ENCODE results near the gene VTI1A. TPM values are rescaled to one million over a fixed set of nuclear protein-coding genes. Genes with fewer than 3 reads are reported as not detected.
A peak's percentile ranks its signal among the peaks of the same experiment; 100 is the strongest.
"Not testable (repeated sequence)": the region's sequence is repeated elsewhere in the genome, so short reads cannot be mapped to it uniquely, and the experiment has no call there.

VTI1A gene
- total RNA-seq, 2 donors from 2014 or later = 20.6 to 22.0 TPM

GRCh38 chr10:112531421-112531820, 84.4 kb downstream of the VTI1A start:
- DNase-seq (no peak), ATAC-seq (no peak)
- intact Hi-C loops (cut with DNase I) = no loop called here

GRCh38 chr10:112532189-112532588, 85.2 kb downstream of the VTI1A start:
- intact Hi-C loops (cut with DNase I) = no loop called here
- ATAC-seq = no peak
- no peak for DNase-seq

- intact Hi-C loops (cut with DNase I) = no loop called here
- no peak for ATAC-seq
- no peak for DNase-seq
Measured at GRCh38 chr10:112532956-112533355, 85.9 kb downstream of the VTI1A start.

GRCh38 chr10:112533916-112534315, 86.9 kb downstream of the VTI1A start:
- intact Hi-C loops (cut with DNase I) = no loop called here
- ATAC-seq = no peak
- no peak for DNase-seq

GRCh38 chr10:112535531-112535951, 88.5 kb downstream of the VTI1A start:
- ATAC-seq (no peak), DNase-seq (no peak)
- intact Hi-C loops (cut with DNase I) = no loop called here

GRCh38 chr10:112536663-112537062, 89.6 kb downstream of the VTI1A start:
- no peak for DNase-seq
- intact Hi-C loops (cut with DNase I) = no loop called here
- no peak for ATAC-seq

- intact Hi-C loops (cut with DNase I) = no loop called here
- no peak for ATAC-seq
- DNase-seq = no peak
Measured at GRCh38 chr10:112538168-112538567, 91.2 kb downstream of the VTI1A start.

GRCh38 chr10:112539340-112539739, 92.3 kb downstream of the VTI1A start:
- ATAC-seq (no peak), DNase-seq (no peak)
- intact Hi-C loops (cut with DNase I) = no loop called here

- intact Hi-C loops (cut with DNase I); DNase-seq; ATAC-seq: not testable (repeated sequence)
Measured at GRCh38 chr10:112542823-112543222, 95.8 kb downstream of the VTI1A start.

- no peak for ATAC-seq
- intact Hi-C loops (cut with DNase I) = no loop called here
- DNase-seq = no peak
Measured at GRCh38 chr10:112546474-112546873, 99.5 kb downstream of the VTI1A start.

GRCh38 chr10:112548535-112549276, 101.7 kb downstream of the VTI1A start:
- DNase-seq (no peak), ATAC-seq (peak in 1 of 2 donors; percentile 29)
- intact Hi-C loops (cut with DNase I) = no loop called here

- DNase-seq = no peak
- no peak for ATAC-seq
- intact Hi-C loops (cut with DNase I) = no loop called here
Measured at GRCh38 chr10:112552593-112553110, 105.6 kb downstream of the VTI1A start.

GRCh38 chr10:112553315-112553714, 106.3 kb downstream of the VTI1A start:
- no peak for ATAC-seq
- no peak for DNase-seq
- intact Hi-C loops (cut with DNase I) = no loop called here

- intact Hi-C loops (cut with DNase I) = no loop called here
- ATAC-seq (no peak), DNase-seq (no peak)
Measured at GRCh38 chr10:112554263-112554662, 107.2 kb downstream of the VTI1A start.

- intact Hi-C loops (cut with DNase I) = no loop called here
- no peak for DNase-seq
Measured at GRCh38 chr10:112557197-112557596, 110.2 kb downstream of the VTI1A start.

GRCh38 chr10:112558476-112559142, 111.6 kb downstream of the VTI1A start:
- intact Hi-C loops (cut with DNase I) = no loop called here
- DNase-seq = no peak

More at GRCh38 chr10:112557197-112557596, 110.2 kb downstream of the VTI1A start:
- ATAC-seq = no peak

GRCh38 chr10:112559349-112559748, 112.3 kb downstream of the VTI1A start:
- ATAC-seq (no peak), DNase-seq (no peak)
- intact Hi-C loops (cut with DNase I) = no loop called here

More at GRCh38 chr10:112558476-112559142, 111.6 kb downstream of the VTI1A start:
- no peak for ATAC-seq

- intact Hi-C loops (cut with DNase I) = loop anchor here in 1 of 2 donors (10.0 kb wide), 1 partner anchor 823 kb away; no protein-coding TSS in a partner anchor
- no peak for ATAC-seq
- no peak for DNase-seq
Measured at GRCh38 chr10:112562122-112562521, 115.1 kb downstream of the VTI1A start.

GRCh38 chr10:112562809-112563663, 116.0 kb downstream of the VTI1A start:
- intact Hi-C loops (cut with DNase I) = loop anchor here in 1 of 2 donors (10.0 kb wide), 1 partner anchor 822 kb away; no protein-coding TSS in a partner anchor
- DNase-seq = no peak
- ATAC-seq = no peak

All from left cardiac atrium (tissue), 4 donors.